Thyroid gland (tissue), 4 donors: ENCODE results near the gene DMRTB1.

Source experiments
- CTCF ChIP-seq, 6 experiments: fragments of 200-600 bp in 3 of 6; fragments of 450-650 bp in 3 of 6; sonication (generic) in 3 of 6; IDR thresholded peaks; one replicate each; pipeline ENCODE4 v1.5.1; 2016 to 2019; ENCODE audit warnings: antibody characterized with exemption in 6 of 6, mild to moderate bottlenecking in 2 of 6, inconsistent platforms in 1 of 6, moderate library complexity in 1 of 6
- POLR2A ChIP-seq, 2 donors: fragments of 450-650 bp; IDR thresholded peaks; one replicate each; pipeline ENCODE4 v1.6.1; 2017; ENCODE audit warnings: antibody characterized with exemption in 2 of 2, mild to moderate bottlenecking in 2 of 2, moderate library complexity in 1 of 2

- no peak for TF ChIP-seq POLR2A (IDR thresholded peaks at IDR 0.05)
- TF ChIP-seq CTCF (IDR thresholded peaks at IDR 0.05) = no peak
Measured at GRCh38 chr1:53486395-53487026, 27.3 kb downstream of the DMRTB1 start.
